MM.1S (cell line): Measurements from ENCODE around the gene THADA.

ENCODE experiments used
- CTCF ChIP-seq: fragments of 300-600 bp; sonication (generic); IDR thresholded peaks from 2 replicates; pipeline ENCODE4 v1.5.1; 2016; ENCODE audit warnings: antibody characterized with exemption, low read length, mixed read lengths
- EZH2 ChIP-seq: fragments of 300-600 bp; sonication (generic); optimal IDR thresholded peaks from 2 replicates; pipeline ENCODE3; 2017; ENCODE audit warnings: low read depth, mild to moderate bottlenecking, antibody characterized with exemption, low read length, mixed read lengths

GRCh38 chr2:43292297-43292696 lies 303.5 kb downstream of the THADA start:
- TF ChIP-seq CTCF (no peak), EZH2 (no peak)
